GM18873 (cell line): ENCODE results near the gene TBCE.
"Not testable (repeated sequence)": the region's sequence is repeated elsewhere in the genome, so short reads cannot be mapped to it uniquely, and the experiment has no call there.

Experiments used
- ATAC-seq: cut with Tn5 transposase; IDR thresholded peaks from one replicate; pipeline ENCODE4 v1.9.1; 2021; ENCODE audit warnings: mild to moderate bottlenecking, moderate library complexity, moderate number of reproducible peaks; ENCODE audit not compliant: unreplicated experiment, low FRiP score

TBCE gene

DNA sequence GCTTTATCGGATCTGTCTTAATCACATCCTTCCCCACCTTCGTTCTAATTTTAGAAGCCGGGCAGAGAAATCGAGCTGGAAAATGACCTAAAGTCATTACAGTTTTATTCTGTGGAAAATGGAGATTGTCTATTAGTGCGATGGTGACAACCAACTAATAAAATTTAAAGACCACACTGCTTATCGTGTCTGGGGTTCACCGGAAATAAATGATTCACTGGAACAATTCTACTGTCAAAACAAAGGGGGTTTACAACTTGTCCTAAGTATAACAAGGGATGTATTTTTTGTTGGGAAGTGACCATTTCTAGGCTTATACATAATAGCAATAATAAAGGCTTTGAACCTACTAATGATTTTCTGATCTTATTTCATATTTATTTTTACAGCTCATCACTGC, 81.4 kb downstream of the TBCE start:
- ATAC-seq, result no peak

DNA sequence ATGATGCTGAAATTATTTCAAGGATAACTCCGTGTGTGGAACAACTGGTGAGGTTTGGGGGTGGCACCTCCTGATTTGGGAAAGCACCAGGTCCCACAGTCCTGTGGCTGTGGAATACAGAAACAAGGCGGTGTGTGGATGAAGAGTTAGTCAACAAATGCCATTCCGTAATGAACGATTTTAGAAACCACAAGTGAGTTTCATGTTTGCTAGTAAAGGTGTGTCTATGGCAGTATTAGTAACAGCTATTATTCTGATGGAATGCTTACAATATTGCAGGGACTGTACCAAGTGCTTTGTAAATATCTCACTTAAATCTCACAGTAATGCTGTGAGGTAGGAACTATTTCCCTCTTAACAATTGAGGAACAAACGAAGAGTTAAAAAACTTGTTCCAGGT, 83.2 kb downstream of the TBCE start:
- no peak for ATAC-seq

DNA sequence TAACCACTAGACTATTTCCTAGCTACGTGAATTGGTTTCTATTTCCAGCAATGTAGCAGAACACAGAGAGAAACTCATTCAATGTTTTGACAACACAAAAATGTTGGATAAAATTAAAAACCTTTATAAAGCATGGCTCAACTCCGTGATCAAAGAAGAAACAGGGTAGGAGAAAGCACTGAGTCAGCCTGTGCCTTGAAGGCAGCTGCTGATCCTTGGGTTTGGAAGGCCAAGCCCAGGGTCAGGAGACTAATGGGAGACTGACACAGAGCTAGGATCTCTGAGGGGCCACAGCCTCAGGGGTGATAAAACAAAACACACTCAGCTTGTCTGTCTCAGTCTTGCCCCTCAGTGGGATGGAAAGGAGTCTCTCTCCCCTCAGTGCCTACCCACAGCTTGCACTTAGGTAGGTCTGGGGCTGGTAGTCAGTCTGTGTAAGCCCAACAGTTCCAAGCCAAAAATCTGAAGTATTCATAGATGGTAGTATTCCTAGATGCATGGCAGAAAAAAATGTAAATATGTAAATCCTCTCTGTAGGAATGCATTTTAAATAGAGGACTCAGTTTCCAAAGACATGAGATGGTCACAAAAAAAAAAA, 83.8 kb downstream of the TBCE start:
- ATAC-seq, result no peak

DNA sequence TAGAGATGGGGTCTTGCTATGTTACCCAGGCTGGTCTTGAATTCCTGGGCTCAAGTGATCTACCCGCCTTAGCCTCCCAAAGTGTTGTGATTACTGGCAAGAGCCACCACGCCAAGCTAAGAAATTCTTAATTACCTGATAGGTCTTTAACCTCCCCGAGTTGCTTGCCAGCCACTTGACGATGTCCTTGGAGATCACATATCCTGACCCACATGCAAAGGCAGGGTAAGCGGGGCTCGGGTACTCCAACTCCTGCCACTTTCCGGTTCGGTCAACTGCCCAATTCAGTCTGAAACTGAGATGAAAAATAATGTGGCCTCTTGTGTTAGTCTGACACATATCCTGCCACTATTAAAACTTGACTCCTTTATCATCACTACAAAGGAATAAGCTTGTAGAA, 86.8 kb downstream of the TBCE start:
- no peak for ATAC-seq

DNA sequence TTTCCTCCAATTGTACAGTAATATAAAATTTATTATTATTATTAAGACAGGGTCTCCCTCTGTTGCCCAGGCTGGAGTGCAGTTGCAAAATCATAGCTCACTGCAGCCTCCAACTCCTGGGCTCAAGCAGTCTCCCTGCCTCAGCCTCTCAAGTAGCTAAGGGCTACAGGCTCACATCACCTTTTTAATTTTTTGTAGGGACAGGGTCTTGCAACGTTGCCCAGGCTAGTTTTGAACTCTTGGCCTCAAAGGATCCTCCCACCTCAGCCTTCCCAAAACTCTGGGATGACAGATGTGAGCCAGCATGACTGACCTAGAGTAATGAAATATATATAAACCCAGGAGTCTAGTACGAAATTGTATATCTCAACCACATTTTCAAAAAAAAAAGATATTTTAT, 87.9 kb downstream of the TBCE start:
- ATAC-seq, result no peak

DNA sequence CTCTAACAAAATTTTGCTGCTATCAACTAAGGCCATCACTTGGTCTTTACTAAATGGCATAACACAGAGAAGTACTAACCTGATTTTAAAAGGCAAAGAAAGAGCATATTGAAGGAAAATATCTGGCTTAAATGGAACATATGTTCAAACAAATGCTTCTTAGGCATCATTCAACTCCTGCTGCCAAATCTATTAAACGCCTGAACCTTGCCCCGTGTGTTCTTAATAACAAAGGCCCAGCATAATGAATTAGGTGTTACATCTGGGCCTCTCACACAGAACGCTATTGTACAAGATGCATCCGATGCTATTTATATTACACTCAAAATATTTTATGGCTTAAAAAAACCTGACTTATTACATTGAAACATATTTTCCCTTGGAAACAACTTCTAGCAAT, 88.6 kb downstream of the TBCE start:
- no peak for ATAC-seq

DNA sequence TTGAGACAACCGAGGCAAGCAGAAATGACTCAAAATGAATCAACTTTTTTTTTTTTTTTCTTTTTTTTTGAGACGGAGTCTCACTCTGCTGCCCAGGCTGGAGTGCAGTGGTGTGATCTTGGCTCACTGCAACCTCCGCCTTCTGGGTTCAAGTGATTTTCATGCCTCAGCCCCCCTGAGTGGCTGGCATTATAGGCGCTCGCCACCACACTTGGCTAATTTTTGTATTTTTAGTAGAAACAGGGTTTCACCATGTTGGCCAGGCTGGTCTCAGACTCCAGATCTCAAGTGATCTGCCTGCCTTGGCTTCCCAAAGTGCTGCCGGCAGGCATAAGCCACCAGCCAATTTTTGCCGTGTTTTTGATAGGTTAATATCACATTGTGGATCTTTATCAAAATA, 90.6 kb downstream of the TBCE start:
- ATAC-seq, result not testable (repeated sequence)

DNA sequence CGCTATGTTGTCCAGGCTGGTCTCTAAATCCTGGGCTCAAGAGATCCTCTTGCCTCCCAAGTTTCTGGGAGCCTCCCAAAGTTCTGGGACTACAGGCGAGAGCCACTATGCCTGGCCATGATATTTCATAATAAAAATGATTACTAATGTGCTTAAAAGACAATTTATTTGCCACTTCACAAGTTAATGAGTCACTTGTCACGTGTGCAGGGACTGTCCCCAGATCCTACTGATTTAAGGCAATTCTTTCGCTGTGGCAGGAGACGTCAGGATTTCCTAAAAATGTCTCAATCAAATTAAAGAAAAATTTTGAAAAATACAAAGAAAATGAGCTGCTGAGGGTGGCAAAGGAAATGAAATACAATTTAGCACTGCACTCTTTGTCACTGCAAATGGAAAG, 93.5 kb downstream of the TBCE start:
- ATAC-seq, result no peak

DNA sequence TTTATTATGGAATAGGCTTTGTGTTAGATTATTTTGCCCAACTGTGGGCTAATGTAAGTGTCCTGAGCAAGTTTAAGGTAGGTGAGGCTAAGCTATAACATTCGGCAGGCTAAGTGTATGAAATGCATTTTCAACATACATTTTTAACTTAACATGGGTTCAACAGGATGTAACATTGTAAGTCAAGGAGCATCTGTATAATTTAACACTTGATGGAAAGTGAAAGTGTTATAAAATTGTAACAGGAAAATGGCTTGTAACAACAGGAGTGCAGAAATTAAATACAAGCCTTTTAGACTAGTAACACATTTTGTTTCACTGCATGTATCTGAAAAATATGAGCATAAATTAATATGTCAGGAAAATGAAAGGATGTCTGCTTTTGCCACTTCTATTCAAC, 94.7 kb downstream of the TBCE start:
- ATAC-seq, result no peak

DNA sequence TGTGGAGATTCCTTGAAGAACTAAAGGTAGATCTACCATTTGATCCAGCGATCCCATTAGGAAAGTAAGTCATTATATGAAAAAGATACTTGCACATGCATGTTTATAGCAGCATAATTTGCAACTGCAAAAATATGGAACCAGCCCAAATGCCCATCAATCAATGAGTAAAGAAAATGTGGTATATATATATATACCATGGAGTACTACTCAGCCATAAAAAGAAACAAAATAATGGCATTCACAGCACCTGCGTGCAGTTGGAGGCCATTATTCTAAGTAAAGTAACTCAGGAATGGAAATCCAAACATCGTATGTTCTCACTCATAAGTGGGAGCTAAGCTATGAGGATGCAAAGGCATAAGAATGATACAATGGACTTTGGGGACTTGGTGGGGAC, 95.6 kb downstream of the TBCE start:
- not testable (repeated sequence) for ATAC-seq

DNA sequence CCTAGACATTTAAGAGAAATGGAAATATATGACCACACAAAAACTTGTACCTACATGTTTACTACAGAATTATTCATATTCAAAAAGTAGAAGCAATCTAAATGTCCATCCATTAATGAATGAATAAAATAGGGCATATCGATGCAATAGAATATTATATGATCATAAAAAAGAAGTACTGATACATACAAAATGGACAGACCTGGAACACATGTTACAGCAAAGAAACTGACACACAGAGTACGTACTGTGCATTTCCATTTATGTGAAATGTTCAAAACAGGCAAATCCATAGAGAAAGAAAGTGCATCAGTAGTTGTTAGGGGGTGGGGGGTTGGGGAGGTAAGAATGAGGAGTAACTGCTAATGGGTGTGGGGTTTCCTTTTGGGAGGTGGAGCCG, 97.8 kb downstream of the TBCE start:
- ATAC-seq, result no peak

DNA sequence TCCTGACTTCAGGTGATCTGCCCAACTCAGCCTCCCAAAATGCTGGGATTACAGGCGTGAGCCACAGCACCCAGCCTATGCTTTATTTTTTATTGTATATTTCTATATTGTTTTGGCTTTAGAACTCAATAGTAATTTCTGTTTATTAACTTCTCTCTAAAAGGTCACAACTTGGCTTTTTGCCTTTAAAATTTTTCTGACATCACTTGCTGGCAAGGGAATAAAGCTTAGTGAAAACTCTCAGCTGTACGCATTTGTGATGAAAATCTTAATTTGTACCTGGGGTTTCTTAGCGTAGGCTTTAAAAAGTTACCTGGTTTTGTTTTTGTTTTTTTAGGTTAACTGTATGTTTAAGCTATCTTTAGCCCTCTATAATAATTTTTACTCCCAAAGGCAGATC, 100.8 kb downstream of the TBCE start:
- no peak for ATAC-seq

DNA sequence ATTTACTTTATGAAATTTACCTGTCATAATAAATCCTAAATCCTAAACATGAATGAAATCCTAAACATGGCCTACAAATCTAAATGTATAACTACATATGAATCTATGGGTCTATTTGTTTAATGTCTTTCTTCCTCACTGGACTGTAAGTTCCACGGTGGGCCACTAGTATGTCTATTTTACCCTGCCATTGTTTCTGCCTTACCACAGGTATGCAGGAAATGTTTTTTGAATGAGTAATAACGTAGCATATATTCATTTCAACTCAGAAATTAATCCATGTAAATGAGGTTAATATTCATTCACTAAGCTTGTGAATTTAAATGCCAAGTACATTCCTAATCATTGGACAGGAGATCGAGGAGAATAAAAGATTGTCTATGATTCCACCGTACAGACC, 101.7 kb downstream of the TBCE start:
- ATAC-seq, result no peak

DNA sequence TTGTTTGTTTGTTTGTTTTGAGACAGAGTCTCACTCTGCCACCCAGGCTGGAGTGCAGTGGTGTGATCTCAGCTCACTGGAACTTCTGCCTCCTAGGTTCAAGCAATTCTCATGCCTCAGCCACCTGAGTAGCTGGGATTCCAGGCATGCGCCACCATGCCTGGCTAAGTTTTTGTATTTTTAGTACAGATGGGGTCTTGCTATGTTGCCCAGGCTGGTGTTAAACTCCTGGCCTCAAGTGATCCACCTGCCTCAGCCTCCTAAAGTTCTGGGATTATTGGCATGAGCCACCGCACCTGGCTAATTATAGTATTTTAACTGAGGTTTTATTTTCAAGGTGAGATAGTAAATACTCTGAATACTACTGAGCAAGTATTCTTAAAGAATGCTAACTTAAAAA, 102.7 kb downstream of the TBCE start:
- not testable (repeated sequence) for ATAC-seq

DNA sequence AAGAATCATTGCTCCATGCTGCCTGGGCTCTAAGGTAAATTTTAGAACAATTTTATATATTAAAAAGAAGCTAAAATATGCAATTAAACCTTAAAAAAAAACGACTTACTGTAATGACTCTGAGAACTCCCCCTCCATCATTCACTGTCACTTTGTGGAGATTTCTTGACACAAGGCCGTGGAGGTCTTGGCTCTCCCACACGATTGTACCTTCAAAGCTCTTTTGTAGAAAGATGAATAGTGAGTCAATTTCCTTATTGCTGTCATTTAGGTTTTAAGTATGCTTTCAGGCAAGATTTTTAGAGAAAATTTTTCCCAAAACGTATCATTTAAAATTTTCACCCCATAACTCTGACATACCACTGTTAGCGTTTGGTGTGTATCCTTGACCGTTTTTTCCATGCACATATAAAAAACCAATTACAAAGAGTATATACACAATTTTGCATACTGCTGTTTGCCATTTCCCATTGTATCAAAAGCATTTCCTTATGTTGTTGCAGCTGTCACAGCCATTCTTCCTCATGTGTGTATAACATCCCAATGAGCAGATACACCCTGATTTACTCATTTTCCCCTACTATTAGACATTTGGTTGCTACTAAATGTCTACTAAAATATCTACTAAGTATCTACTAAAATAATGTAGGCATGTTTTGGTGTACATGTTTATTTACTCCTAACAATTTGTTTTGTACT, 103.7 kb downstream of the TBCE start:
- no peak for ATAC-seq

DNA sequence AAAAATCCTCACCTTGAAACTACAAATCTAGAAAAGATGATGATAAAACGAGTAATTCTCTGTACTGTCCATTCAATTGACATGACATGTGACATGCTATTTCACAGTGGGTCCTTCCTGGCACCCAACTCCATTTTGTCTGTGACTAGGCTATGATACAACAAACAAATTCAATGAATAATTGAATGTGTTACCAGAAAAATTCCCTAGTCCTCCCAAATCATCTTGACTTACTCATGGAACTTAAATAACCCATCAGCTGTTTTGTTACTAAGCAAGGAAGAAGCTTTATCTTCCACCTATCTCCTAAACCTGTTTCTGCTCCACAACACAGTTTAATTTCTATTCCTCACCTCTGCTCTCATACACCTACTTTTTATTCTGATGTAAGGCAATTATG, 106.6 kb downstream of the TBCE start:
- no peak for ATAC-seq

DNA sequence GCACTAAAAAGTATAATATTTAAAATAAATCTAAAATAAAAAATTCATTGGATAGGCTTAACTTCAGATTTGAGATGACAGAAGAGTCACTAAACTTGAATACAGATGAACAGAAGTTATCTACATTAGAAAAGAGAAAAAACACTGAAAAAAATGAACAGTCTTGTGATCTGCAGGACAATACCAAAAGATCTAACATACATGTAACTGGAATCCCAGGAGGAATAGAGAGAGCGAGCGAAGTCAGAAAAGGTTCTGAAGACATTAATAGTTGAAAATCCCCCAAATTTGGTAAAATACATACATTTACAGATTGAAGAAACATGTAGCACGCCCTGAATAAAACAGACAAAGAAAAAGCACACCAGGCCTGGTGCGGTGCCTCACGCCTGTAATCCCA, 115.9 kb downstream of the TBCE start:
- ATAC-seq, result no peak

DNA sequence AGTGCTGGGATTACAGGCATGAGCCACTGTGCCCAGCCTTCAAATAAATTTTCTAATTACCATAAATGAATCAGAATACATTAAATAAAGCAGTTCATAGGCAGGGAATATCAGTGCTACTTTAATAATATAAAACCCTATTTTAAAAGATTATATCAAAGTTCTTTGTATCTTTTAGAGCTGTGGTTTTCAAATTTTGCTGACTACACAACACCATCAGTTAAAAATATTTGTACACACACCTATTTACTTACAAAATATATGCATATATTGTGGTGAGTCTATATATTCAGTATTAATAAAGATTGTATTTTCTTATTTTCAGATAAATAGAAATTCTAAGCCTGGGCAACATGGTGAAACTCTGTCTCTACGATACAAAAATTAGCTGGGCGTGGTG, 118.3 kb downstream of the TBCE start:
- no peak for ATAC-seq

DNA sequence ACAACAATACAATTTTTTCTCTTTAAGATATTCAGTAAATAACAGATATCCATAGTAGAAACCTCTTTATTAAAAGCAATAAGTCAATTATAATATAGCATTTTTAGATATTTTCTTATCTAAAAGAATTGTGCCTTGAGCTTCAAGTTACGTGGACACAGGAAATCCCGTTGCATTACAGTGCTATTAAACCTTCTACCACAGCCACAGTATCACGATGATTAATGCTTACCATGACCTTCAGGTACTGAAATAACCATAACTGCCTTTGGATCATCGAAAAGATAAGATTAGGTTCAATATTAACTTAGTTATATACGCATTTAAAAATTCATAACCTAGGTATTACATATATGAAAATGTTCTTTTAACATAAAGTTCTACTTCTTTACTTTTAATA, 119.1 kb downstream of the TBCE start:
- no peak for ATAC-seq

DNA sequence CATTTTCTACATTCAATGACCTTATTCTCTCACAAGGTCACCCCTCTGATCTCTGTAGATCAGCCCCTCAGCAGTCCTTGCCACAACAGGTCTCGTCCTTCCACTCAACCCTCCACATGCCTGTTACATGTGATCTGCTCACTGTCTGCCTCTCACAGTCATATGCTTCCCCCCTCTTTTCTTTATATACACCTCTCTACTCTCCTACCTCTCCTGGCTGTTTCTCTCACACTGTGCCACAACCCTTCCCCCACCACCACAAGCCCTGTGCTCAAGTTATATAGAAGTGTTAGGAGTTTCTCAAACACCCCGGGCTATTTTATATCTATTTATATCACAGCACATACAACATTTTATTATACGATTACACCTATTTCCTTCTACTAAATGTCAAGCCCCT, 124.4 kb downstream of the TBCE start:
- ATAC-seq, result no peak

DNA sequence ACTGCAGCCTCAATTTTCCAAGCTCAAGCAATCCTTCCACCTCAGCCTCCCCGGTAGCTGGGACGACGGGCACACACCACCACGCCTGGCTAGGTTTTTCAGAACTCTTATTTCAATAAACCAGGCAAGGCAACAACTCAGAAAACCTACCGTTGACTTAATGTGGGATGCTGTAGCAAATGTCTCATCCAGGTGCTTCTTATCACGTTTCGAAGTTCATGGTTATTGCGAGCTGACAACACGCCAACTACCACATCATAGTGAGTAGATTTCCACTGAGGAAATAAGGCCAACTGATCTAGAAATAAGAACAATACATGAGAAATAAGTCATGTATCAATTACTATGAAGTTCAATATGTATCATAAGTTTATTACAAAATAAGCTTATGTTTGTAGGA, 127.3 kb downstream of the TBCE start:
- ATAC-seq, result no peak

DNA sequence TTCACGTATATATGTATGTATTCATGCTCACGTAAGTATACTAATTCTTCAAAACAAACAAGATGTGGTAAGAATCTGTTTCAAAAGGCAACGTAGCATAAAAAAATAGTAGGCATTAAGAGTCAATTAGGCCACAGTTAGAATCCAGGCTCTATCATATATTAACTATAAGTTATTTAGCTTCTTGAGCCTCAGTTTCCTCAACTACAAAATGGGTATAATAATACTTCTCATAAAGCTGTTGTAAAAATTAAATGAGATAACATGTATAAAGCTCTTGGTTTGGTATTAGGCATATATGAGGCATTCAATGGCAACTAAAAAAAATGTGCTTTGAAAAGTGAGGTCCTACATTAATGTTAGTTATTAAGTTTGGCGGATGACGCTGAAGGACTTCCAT, 127.8 kb downstream of the TBCE start:
- no peak for ATAC-seq

DNA sequence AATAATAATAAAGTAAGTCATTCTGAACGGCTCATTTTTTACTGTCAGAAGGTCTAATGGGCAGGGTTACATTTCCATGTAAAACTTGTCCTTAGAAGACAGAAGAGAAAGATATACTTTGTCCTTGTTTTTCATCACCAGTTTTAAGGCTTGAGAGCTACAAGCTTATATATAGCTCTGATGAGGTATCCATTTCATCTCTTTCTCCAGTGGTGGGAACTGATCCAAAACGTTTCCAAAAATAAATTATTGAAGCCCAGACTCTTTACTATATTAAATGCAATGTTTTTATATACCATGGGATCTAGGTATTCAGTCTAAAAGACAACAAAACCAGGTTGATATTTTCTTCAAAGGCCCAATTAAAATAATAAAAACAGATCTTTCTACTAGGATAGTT, 128.3 kb downstream of the TBCE start:
- ATAC-seq, result no peak
